GM21619 (cell line): ENCODE measurements around the gene COL1A1.

Experiments used
- ATAC-seq: cut with Tn5 transposase; IDR thresholded peaks from one replicate; pipeline ENCODE4 v1.9.1; 2021; ENCODE audit not compliant: unreplicated experiment

The COL1A1 gene

DNA sequence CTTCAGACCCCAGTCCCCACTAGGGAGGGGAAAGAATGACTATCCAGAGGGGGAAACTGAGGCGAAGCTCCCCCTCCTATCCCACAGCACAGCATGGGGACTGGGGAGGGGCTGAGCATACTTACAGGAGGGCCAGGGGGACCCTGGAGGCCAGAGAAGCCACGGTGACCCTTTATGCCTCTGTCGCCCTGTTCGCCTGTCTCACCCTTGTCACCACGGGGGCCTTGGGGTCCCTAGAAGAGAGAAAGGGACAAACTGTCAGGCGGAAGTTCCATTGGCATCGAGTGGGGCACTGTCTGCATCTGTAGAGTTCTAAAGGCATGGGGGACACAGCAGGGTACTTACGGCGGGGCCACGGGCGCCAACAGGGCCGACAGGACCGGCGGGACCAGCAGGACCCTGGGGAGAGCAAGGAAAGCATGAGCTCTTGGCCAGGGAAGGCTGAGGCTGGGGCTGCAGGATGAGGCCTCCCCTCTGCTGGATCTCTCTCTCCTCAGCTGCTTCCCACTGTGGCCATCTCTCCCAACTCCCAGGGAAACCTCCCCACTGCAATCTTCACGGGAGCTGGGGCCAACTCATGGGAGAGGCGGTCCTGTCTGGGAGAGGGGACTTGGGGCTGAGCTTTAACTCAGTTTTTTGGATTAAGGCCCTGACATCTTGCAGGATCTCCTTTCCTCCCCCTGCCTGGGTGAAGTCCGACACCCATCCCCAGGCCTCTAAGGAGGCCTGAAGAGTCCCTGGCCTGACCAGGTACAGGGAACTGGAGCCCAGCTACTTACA, 13.5 kb downstream of the COL1A1 start:
- ATAC-seq, result no peak

GRCh38 chr17:50187394-50187725, 14.1 kb downstream of the COL1A1 start:
- no peak for ATAC-seq

GRCh38 chr17:50186661-50187393, 14.6 kb downstream of the COL1A1 start:
- no peak for ATAC-seq

DNA sequence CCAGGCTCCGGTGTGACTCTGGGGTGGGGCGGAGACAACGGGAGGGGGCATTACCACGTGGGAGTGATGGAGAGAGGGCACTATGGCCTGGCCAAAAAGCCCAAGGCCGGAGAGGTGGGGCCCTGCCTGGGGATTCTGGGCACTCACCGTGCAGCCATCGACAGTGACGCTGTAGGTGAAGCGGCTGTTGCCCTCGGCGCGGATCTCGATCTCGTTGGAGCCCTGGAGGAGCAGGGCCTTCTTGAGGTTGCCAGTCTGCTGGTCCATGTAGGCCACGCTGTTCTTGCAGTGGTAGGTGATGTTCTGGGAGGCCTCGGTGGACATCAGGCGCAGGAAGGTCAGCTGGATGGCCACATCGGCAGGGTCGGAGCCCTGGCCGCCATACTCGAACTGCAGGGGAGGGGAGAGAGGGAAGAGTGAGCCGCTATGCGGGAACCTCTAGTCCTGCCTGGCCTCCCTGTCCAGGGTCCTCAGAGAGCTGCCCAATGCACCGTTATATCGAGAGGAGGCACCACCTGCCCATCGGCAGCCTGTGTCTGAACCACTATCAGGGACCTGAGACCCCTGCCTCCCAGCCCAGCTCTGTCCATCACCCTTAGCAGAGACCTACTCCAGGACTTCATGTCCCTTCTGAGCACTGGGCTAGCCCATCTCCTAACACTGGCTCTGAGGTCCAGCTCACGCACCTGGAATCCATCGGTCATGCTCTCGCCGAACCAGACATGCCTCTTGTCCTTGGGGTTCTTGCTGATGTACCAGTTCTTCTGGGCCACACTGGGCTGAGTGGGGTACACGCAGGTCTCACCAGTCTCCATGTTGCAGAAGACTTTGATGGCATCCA, 15.6 kb downstream of the COL1A1 start:
- ATAC-seq, result no peak

DNA sequence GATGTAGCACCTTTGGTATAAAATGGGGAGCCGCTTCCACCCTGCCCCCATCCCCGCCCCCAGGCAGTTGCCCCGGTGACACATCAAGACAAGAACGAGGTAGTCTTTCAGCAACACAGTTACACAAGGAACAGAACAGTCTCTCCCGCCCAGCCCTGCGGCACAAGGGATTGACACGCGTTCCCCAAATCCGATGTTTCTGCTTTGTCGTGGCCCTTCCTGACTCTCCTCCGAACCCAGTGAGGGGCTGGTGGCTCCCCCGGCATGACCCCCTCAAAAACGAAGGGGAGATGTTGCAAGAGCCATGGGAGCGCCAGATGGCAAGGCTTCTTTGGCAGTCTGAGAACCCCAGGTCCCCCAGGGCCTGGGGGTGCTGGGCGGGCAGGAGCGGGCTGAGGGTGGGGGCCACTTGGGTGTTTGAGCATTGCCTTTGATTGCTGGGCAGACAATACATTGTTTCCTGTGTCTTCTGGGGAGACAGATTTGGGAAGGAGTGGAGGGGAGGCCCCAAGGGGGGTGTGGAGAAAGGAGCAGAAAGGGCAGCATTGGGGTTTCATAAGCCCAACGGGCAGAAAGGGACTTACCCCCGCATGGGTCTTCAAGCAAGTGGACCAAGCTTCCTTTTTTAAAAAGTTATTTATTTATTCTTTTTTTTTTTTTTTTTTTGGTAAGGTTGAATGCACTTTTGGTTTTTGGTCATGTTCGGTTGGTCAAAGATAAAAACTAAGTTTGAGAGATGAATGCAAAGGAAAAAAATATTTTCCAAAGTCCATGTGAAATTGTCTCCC, 16.6 kb downstream of the COL1A1 start:
- ATAC-seq, result no peak

DNA sequence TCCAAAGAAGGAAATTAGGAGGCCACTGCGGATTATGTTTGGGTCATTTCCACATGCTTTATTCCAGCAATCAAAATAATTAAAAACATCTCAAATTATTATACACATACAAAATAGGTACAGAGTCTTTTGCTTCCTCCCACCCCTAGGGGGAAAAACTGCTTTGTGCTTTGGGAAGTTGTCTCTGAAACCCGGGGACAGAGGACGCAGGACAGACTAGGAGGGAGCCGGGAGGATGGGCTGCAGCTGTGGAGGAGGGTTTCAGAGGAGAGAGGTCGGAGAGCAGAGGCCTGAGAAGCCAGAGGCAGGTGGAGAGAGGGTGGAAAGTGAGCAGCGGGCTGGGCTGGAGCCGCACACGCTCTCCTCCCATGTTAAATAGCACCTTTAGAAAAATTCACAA, 17.4 kb downstream of the COL1A1 start:
- ATAC-seq, result no peak

DNA sequence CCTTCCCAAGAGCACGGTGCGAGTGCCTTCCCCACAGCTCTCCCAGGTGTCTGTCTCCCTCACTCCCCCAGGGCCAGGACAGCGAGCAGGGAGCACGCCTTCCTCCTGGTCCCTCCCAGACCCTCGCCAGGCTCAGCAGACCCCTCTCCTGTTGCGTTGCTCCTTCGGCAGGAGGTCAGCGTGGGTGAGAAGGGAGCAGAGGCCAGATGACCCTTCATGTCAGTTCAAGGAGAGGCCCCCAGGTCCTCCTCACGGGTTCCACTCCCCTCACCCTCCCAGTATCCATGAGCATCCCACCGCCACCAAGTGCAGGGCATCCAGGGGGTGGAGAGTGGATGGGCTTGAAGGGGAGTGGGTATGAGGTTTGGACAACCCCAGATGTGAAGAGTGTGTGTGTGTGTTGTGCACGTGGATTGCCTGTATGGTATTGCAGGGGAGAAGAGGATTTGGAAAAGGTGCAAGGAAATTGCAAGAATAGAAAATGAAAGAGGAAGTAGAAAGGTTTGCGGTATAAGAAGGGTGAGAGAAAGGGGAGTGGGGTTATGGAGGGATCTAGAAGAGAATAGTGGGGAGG, 17.9 kb downstream of the COL1A1 start:
- no peak for ATAC-seq

DNA sequence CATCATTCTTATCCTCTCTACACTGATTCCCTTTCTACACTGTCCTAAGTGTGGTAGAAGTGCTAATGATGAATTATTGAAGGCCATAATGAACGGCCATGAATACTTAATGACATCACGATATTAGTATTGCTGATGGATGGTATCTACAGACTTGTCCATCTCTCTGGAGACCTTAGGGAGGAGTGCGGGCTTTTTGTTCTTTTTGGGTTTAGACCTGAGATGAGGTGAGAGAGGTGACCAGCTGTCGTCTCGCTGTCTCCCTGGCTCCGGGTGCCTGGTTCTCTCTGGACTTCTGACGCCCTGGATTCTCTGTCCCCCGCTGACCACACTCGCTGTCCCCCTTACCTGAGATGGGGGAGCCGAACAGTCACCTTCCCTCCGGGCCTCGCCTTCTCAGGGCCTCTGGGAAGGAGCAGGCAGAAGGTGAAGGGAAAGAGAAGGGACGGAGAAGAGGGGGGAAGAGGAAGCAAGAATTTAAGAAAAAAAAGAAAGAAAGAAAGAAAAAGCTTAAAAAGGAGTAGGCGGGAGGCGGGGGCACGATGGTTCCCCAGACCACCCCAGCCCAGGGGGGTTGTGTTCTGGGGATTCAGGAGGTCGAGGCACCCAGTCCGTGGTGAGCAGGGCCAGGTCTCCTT, 18.5 kb downstream of the COL1A1 start:
- ATAC-seq, result no peak

GRCh38 chr17:50181591-50182560, 19.6 kb downstream of the COL1A1 start:
- no peak for ATAC-seq

DNA sequence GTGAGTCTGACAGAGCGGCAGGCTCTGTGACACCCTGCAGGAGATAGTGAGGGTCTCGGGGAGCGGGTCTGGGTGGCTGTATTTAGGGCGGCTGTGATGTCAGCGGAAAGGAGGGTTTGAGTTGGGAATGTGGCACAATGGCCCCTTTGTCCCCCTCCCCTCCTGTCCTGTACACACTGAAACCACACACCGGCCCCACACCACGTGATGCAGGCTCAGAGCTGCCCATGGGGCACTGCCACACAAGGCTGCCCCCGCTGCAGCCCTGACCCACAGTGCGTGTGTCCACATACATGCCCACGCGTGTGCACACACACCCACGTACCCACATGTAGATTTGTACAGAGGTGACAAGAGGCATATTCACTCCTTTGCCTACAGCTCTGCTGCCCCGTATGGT, 20.3 kb downstream of the COL1A1 start:
- no peak for ATAC-seq

- no peak for ATAC-seq
Measured at GRCh38 chr17:50180620-50181019, 20.8 kb downstream of the COL1A1 start.

DNA sequence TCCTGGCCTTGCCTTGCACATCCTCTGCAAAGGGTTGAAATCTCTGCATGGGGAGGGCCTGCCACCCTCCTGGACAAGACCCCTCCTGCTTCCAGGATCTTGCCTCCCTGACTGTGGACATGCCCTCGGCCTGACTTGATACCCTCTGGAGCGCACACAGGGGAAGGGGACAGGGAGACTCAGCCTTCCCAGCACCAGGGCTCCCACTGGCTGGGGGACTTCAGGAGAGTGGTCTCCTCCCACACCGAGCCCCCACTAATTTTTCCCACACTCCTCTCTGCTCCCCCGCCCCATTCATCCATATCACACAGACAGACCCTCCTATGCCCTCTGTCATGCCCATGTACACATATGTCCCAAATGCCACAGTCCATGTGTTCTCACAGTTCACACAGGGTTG, 21.3 kb downstream of the COL1A1 start:
- ATAC-seq, result no peak

DNA sequence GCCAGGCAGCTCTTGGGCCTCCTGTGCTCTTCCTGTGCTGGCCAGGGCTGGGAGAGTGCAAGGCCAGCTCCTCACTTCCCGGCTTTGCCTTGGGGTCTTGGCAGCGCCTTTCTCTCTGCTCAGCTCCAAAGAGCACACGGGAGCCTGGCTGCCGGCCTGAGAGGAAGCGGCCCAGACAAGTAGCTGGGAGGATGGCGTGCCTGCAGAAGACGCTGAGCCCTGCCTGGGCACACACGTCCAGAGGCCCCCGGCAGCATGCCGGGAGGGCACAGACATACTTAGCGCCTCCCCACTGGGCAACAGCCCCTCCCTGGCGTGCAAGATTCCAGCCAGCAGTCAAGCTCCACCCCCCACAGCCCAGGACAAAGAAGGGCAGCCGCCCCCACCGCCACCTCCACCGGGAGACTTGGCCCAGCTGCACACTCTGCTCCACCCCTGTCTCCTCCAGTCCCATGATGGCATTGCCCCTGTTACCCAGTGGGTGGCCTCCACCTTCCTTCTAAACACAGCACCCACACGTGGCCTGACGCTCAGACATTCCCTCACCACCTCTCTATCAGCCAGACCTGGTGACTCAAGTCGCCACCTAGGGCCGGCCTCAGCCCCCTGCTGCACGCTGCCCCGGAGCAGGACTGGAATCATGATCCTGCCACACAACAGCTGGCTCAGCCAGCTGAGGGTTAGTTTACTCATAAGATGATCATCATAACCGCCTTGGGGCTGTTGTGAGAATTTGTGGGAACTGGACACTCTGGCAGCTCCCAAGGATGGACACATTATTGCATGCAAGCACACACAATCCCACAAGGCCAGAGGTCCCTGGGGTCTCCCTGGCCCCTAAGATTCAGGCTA, 23.2 kb downstream of the COL1A1 start:
- ATAC-seq, result peak; percentile 71

DNA sequence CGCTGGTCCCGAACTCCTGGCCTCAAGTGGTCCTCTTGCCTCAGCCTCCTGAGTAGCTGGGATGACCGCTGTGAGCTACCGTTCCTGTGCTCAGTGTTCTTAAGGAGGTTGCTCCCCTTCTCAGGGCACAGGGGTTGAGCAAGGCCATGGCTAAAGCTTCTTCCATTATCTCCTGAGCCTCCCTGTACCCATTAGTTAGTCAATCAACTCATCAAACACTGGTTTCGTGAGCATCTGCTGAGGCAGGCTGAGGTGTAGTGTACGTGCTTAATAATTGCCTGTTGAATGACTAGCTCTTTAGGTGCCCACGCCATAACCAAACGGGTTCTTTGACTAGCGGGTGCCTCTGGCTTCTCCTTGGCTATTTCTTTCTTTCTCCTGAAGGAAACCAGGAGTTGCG, 24.0 kb downstream of the COL1A1 start:
- ATAC-seq, result no peak

GRCh38 chr17:50176559-50177357, 24.7 kb downstream of the COL1A1 start:
- ATAC-seq, result no peak

- no peak for ATAC-seq
Measured at GRCh38 chr17:50175035-50175807, 26.2 kb downstream of the COL1A1 start.

DNA sequence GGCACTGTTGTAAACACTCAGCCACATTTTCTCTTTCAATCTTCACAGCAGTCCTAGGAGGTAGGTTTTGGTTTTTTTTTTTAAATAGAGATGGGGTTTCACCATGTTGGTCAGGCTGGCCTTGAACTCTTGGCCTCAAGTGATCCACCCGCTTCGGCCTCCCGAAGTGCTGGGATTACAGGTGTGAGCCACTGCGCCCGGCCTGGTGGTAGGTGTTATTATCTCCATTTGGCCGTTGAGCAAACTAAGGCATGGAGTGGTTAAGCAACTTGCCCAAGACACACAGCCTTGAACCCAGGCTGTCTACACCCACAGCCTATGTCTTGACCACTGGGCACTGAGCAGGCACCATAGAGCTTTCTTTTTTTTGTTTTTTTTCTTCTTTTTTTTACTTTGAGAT, 27.0 kb downstream of the COL1A1 start:
- no peak for ATAC-seq
